A549 (cell line): Measurements from ENCODE around the gene ROR1. TPM values are rescaled to one million over a fixed set of nuclear protein-coding genes. Genes with fewer than 3 reads are reported as not detected.

Source experiments
- ATAC-seq, 2 experiments: fragments of 200-7000 bp in 1 of 2; fragments of >200 bp in 1 of 2; cut with Nextera tagmentation in 1 of 2; cut with Tn5 transposase in 1 of 2; 3 replicates each; pipeline versions ENCODE4 v1.8.0 to v1.9.1; 2018 to 2020; ENCODE audit warnings: mild to moderate bottlenecking in 1 of 2, moderate library complexity in 1 of 2
- CTCF ChIA-PET: fragments of 300-600 bp; sonication (Branson Sonifier 250); formaldehyde crosslinking; extraction: SDS; loops from one replicate; lab custom pipeline; 2021; ENCODE audit warnings: antibody characterized with exemption, inconsistent platforms; lab: Yijun Ruan, JAX
- POLR2A ChIA-PET: fragments of 350-600 bp; formaldehyde crosslinking; extraction: SDS; loops from one replicate; lab custom pipeline; 2021; ENCODE audit warnings: antibody characterized with exemption, inconsistent platforms; lab: Yijun Ruan, JAX
- DNase-seq, 2 experiments: peaks; one replicate each; pipeline versions ENCODE4 v3.0.0 to v3.0.0-alpha.2; 2011 to 2016; ENCODE audit warnings: low read depth in 1 of 2, low spot score in 1 of 2
- FAIRE-seq: peaks from 2 replicates; lab custom pipeline; 2011; peaks lifted over from hg19 to GRCh38; lab: Jason Lieb, UNC
- H3K27ac ChIP-seq, 2 experiments: fragments of >200 bp; sonication (Bioruptor Twin); formaldehyde crosslinking; 3 replicates each; pipeline ENCODE4 v1.5.1; 2016 to 2017
- H3K4me1 ChIP-seq: fragments of >200 bp; sonication (Bioruptor Twin); formaldehyde crosslinking; 3 replicates; pipeline ENCODE4 v1.6.1; 2016
- H3K4me2 ChIP-seq: fragments of >200 bp; sonication (Bioruptor Twin); formaldehyde crosslinking; 3 replicates; pipeline ENCODE4 v1.6.1; 2016
- H3K4me3 ChIP-seq: fragments of >200 bp; sonication (Bioruptor Twin); formaldehyde crosslinking; 3 replicates; pipeline ENCODE4 v1.5.1; 2016
- H3K9me3 ChIP-seq: fragments of >200 bp; sonication (Bioruptor Twin); formaldehyde crosslinking; 3 replicates; pipeline ENCODE4 v1.6.1; 2016
- BCL3 ChIP-seq: fragments of >200 bp; sonication (Bioruptor Twin); formaldehyde crosslinking; IDR thresholded peaks from 3 replicates; pipeline ENCODE4 v1.6.1; 2016
- BHLHE40 ChIP-seq: IDR thresholded peaks from 2 replicates; pipeline ENCODE4 v1.6.1; 2012; ENCODE audit warnings: low read depth, low read length, inconsistent platforms
- CBX2 ChIP-seq: fragments of 200-600 bp; sonication (generic); IDR thresholded peaks from 2 replicates; pipeline ENCODE4 v1.6.1; 2016; ENCODE audit warnings: low read depth, mild to moderate bottlenecking, borderline replicate concordance
- CBX8 ChIP-seq: fragments of 200-600 bp; sonication (generic); IDR thresholded peaks from 2 replicates; pipeline ENCODE4 v1.6.1; 2016
- CHD2 ChIP-seq: fragments of 150-350 bp; IDR thresholded peaks from 2 replicates; pipeline ENCODE4 v1.6.1; 2014; ENCODE audit warnings: low read length; ENCODE audit not compliant: partially characterized antibody
- EHMT2 ChIP-seq: fragments of 200-600 bp; sonication (generic); IDR thresholded peaks from 2 replicates; pipeline ENCODE4 v1.6.1; 2016; ENCODE audit warnings: antibody characterized with exemption, low read depth, mild to moderate bottlenecking, moderate library complexity
- EP300 ChIP-seq, 2 experiments: fragments of >200 bp; sonication (Bioruptor Twin); formaldehyde crosslinking; IDR thresholded peaks; 2 replicates in 1 of 2; 3 replicates in 1 of 2; pipeline ENCODE4 v1.6.1; 2016 to 2017
- ESRRA ChIP-seq: fragments of 150-350 bp; IDR thresholded peaks from 2 replicates; pipeline ENCODE4 v1.6.1; 2014; ENCODE audit warnings: mild to moderate bottlenecking, low read length, borderline replicate concordance
- FOSB ChIP-seq: fragments of 250-450 bp; sonication (Bioruptor Pico); IDR thresholded peaks from 2 replicates; pipeline ENCODE4 v1.5.0; 2020; ENCODE audit warnings: mild to moderate bottlenecking, moderate library complexity
- FOSL2 ChIP-seq, 2 experiments: fragments of 450-650 bp in 1 of 2; fragments of >200 bp in 1 of 2; sonication (Bioruptor Twin) in 1 of 2; formaldehyde crosslinking; IDR thresholded peaks; 2 replicates each; pipeline versions ENCODE4 v1.5.0 to v1.6.1; 2016 to 2020; ENCODE audit warnings: mild to moderate bottlenecking in 1 of 2, moderate library complexity in 1 of 2
- FOXS1 ChIP-seq: fragments of 250-450 bp; sonication (Bioruptor Pico); IDR thresholded peaks from 2 replicates; pipeline ENCODE4 v1.5.0; 2020; ENCODE audit warnings: mild to moderate bottlenecking, moderate library complexity
- HEYL ChIP-seq: fragments of 250-450 bp; sonication (Bioruptor Pico); IDR thresholded peaks from 2 replicates; pipeline ENCODE4 v1.8.0; 2021; ENCODE audit warnings: mild to moderate bottlenecking, moderate library complexity
- HMGXB4 ChIP-seq: fragments of 250-450 bp; sonication (Bioruptor Pico); IDR thresholded peaks from 2 replicates; pipeline ENCODE4 v1.5.0; 2021; ENCODE audit warnings: mild to moderate bottlenecking, moderate library complexity, borderline replicate concordance
- HOXA7 ChIP-seq: fragments of 250-450 bp; sonication (Bioruptor Pico); IDR thresholded peaks from 2 replicates; pipeline ENCODE4 v1.5.0; 2020; ENCODE audit warnings: mild to moderate bottlenecking, moderate library complexity
- HOXB13 ChIP-seq: fragments of 250-450 bp; sonication (Bioruptor Pico); IDR thresholded peaks from 2 replicates; pipeline ENCODE4 v1.5.0; 2020; ENCODE audit warnings: low read depth, mild to moderate bottlenecking, moderate library complexity
- HOXB5 ChIP-seq: fragments of 250-450 bp; sonication (Bioruptor Pico); IDR thresholded peaks from 2 replicates; pipeline ENCODE4 v1.5.0; 2020; ENCODE audit warnings: mild to moderate bottlenecking, moderate library complexity
- JUN ChIP-seq, 2 experiments: fragments of >200 bp; sonication (Bioruptor Twin); formaldehyde crosslinking; IDR thresholded peaks; 2 replicates in 1 of 2; 3 replicates in 1 of 2; pipeline ENCODE4 v1.6.1; 2016 to 2017
- KDM1A ChIP-seq: fragments of 200-600 bp; sonication (generic); IDR thresholded peaks from 2 replicates; pipeline ENCODE4 v1.6.1; 2016; ENCODE audit warnings: low read depth, mild to moderate bottlenecking
- MAFK ChIP-seq: fragments of 450-650 bp; IDR thresholded peaks from 2 replicates; pipeline ENCODE4 v1.6.1; 2014; ENCODE audit not compliant: partially characterized antibody
- MAX ChIP-seq: IDR thresholded peaks from 2 replicates; pipeline ENCODE4 v1.6.1; 2012
- MAZ ChIP-seq: fragments of 150-350 bp; IDR thresholded peaks from 2 replicates; pipeline ENCODE4 v1.6.1; 2014; ENCODE audit warnings: antibody characterized with exemption, low read depth, low read length, borderline replicate concordance
- NFE2L2 ChIP-seq: fragments of 150-350 bp; conservative IDR thresholded peaks from 2 replicates; pipeline ENCODE4 v1.6.1; 2014; ENCODE audit warnings: low read length
- NR3C1 ChIP-seq: fragments of >200 bp; sonication (Bioruptor Twin); formaldehyde crosslinking; IDR thresholded peaks from 3 replicates; pipeline ENCODE4 v1.6.1; 2017
- POLR2A ChIP-seq: IDR thresholded peaks from 2 replicates; pipeline ENCODE4 v1.6.1; 2012; ENCODE audit warnings: mild to moderate bottlenecking, low read length
- POLR2AphosphoS2 ChIP-seq: conservative IDR thresholded peaks from 2 replicates; pipeline ENCODE4 v1.6.1; 2012; ENCODE audit warnings: low read length, improper control_type of control experiment, inconsistent platforms
- RAD21 ChIP-seq, 2 experiments: fragments of >200 bp in 1 of 2; sonication (Bioruptor Twin) in 1 of 2; formaldehyde crosslinking in 1 of 2; IDR thresholded peaks in 1 of 2; conservative IDR thresholded peaks in 1 of 2; 2 replicates in 1 of 2; 3 replicates in 1 of 2; pipeline ENCODE4 v1.6.1; 2012 to 2018; ENCODE audit warnings: inconsistent platforms in 1 of 2
- RARB ChIP-seq: fragments of 250-450 bp; sonication (Bioruptor Pico); IDR thresholded peaks from 2 replicates; pipeline ENCODE4 v1.8.0; 2021; ENCODE audit warnings: mild to moderate bottlenecking, moderate library complexity
- RCOR1 ChIP-seq: fragments of 150-350 bp; IDR thresholded peaks from 2 replicates; pipeline ENCODE4 v1.6.1; 2014; ENCODE audit warnings: antibody characterized with exemption, low read length, low read depth
- RFX5 ChIP-seq: fragments of 450-650 bp; IDR thresholded peaks from 2 replicates; pipeline ENCODE4 v1.7.1; 2014; ENCODE audit warnings: antibody characterized with exemption, mild to moderate bottlenecking, moderate library complexity
- SMC3 ChIP-seq: fragments of >200 bp; sonication (Bioruptor Twin); formaldehyde crosslinking; IDR thresholded peaks from 3 replicates; pipeline ENCODE4 v1.6.1; 2018; ENCODE audit warnings: inconsistent platforms
- TFCP2L1 ChIP-seq: fragments of 250-450 bp; sonication (Bioruptor Pico); IDR thresholded peaks from 2 replicates; pipeline ENCODE4 v1.5.0; 2021; ENCODE audit warnings: mild to moderate bottlenecking
- TP53 ChIP-seq: fragments of 250-450 bp; sonication (Bioruptor Pico); IDR thresholded peaks from 2 replicates; pipeline ENCODE4 v1.5.0; 2021; ENCODE audit warnings: mild to moderate bottlenecking, moderate library complexity
- ZNF302 ChIP-seq: fragments of 250-450 bp; sonication (Bioruptor Pico); IDR thresholded peaks from 2 replicates; pipeline ENCODE4 v1.9.0; 2021; ENCODE audit warnings: inconsistent platforms, mild to moderate bottlenecking, moderate library complexity
- ZSCAN20 ChIP-seq: fragments of 250-450 bp; sonication (Bioruptor Pico); IDR thresholded peaks from 2 replicates; pipeline ENCODE4 v1.8.0; 2022; ENCODE audit warnings: mild to moderate bottlenecking, moderate library complexity
- WGBS: methylation state at CpG from one replicate; pipeline ENCODE4 v1.1.6; 2017; ENCODE audit errors: missing lambda C conversion rate; 5-methylcytosine and 5-hydroxymethylcytosine counted together
- polyA plus RNA-seq, 4 experiments: library from polyadenylated mRNA; depleted of rRNA in 3 of 4; stranded (reverse); fragments of >200 nt; fragmentation: RNase III in 1 of 4; extraction: RNeasy Plus Mini Kit Qiagen cat#74134 plus additional on column Dnase treatment in 1 of 4; gene quantifications; 2 replicates in 3 of 4; 3 replicates in 1 of 4; pipeline ENCODE4 v1.2.3, GENCODE V29; 2011 to 2017

The ROR1 gene
- polyA plus RNA-seq, 2 of the 4 experiments (the other 2 are of a cell fraction) = 6.5 to 19.0 TPM

GRCh38 chr1:64051796-64052195 is 278.0 kb downstream of the ROR1 start:
- Histone ChIP-seq H3K27ac (0 out of 6 replicates have a peak overlapping the region, but pooled peaks of 1 of the 2 experiments have one; percentile 26), H3K9me3 (no peaks in the 10 kb centered on the region), H3K4me3 (no peak overlapping the region), H3K4me1 (peaks cover 7% of the 10 kb centered on the region; the same call in 1 of the 3 replicates), H3K4me2 (no peak overlapping the region)
- TF ChIP-seq MAX (no peak), RCOR1 (no peak), RFX5 (no peak), BCL3 (no peak), HMGXB4 (CRISPR knock-in tag) (no peak), FOSL2 (IDR thresholded peaks at IDR 0.05) (no peak), FOSL2 (CRISPR knock-in tag; IDR thresholded peaks at IDR 0.05) (no peak), EP300 (IDR thresholded peaks at IDR 0.05) (no peak), ZNF302 (no peak), BHLHE40 (no peak), MAZ (no peak), CBX8 (no peak), SMC3 (no peak), TP53 (CRISPR knock-in tag) (no peak), POLR2AphosphoS2 (no peak), HEYL (CRISPR knock-in tag) (no peak), ESRRA (no peak), ZSCAN20 (CRISPR knock-in tag) (no peak), RARB (CRISPR knock-in tag) (no peak), NR3C1 (no peak), HOXB5 (CRISPR knock-in tag) (no peak)
- CTCF ChIA-PET = no interaction called here
- POLR2A ChIA-PET = no interaction called here
- FAIRE-seq (no peak), DNase-seq (no peak), ATAC-seq (no peak)

GRCh38 chr1:64052777-64053176 is 279.0 kb downstream of the ROR1 start:
- DNase-seq (no peak), ATAC-seq (no peak), FAIRE-seq (no peak)
- peaks cover 7% of the 10 kb centered on the region; the same call in 1 of the 3 replicates for H3K4me1 ChIP-seq
- H3K9me3 ChIP-seq = no peaks in the 10 kb centered on the region
- WGBS = 100% methylated on average over 1 of the region's 1 CpG
- POLR2A ChIA-PET = no interaction called here
- TF ChIP-seq RAD21 (conservative IDR thresholded peaks at IDR 0.05 in 1 of 2, IDR thresholded peaks at IDR 0.05 in 1 of 2) (no peak), FOXS1 (CRISPR knock-in tag) (no peak), TFCP2L1 (CRISPR knock-in tag) (no peak), POLR2A (no peak), MAFK (no peak), TP53 (CRISPR knock-in tag) (no peak), RARB (CRISPR knock-in tag) (no peak), KDM1A (no peak), CBX2 (no peak), FOSB (CRISPR knock-in tag) (no peak), CHD2 (no peak), NFE2L2 (no peak), HOXA7 (CRISPR knock-in tag) (no peak), EHMT2 (no peak), RFX5 (no peak), JUN (IDR thresholded peaks at IDR 0.05) (no peak), HOXB13 (CRISPR knock-in tag) (no peak)
- TF ChIP-seq, all 56 proteins: peak for 0
- no peak overlapping the region for H3K4me3 ChIP-seq
- CTCF ChIA-PET = no interaction called here
- no peak overlapping the region for H3K4me2 ChIP-seq
- no peak overlapping the region for H3K27ac ChIP-seq
